ENCODE data around the gene ZNF438. TPM values are rescaled to one million over a fixed set of nuclear protein-coding genes. Genes with fewer than 3 reads are reported as not detected.
"Not testable (repeated sequence)": the region's sequence is repeated elsewhere in the genome, so short reads cannot be mapped to it uniquely, and the experiment has no call there.

Gene ZNF438
- total RNA-seq, 1 donor from 2014 or later: 6.8 TPM

GRCh38 chr10:31051703-31052102, 20.0 kb upstream of the ZNF438 start:
- no peak overlapping the region for H3K27ac ChIP-seq (ENCODE audit: low read depth, low read length)
- H3K9me3 ChIP-seq (ENCODE audit: control insufficient read depth in 3 of 3, low read length in 3 of 3): no peaks in the 10 kb centered on the region
- no peaks in the 10 kb centered on the region for H3K36me3 ChIP-seq (ENCODE audit: control insufficient read depth in 3 of 3, insufficient read depth in 3 of 3, low read length in 3 of 3)
- H3K4me3 ChIP-seq (ENCODE audit: low read length in 3 of 3): no peak overlapping the region
- H3K9ac ChIP-seq (ENCODE audit: low read depth in 1 of 3, low read length in 3 of 3): no peak overlapping the region
- no peaks in the 10 kb centered on the region for H3K27me3 ChIP-seq (ENCODE audit: control insufficient read depth in 3 of 3, insufficient read depth in 3 of 3, low read length in 3 of 3)
- no peaks in the 10 kb centered on the region for H3K4me1 ChIP-seq (ENCODE audit: control insufficient read depth in 3 of 3, insufficient read depth in 3 of 3, low read length in 3 of 3)

DNA sequence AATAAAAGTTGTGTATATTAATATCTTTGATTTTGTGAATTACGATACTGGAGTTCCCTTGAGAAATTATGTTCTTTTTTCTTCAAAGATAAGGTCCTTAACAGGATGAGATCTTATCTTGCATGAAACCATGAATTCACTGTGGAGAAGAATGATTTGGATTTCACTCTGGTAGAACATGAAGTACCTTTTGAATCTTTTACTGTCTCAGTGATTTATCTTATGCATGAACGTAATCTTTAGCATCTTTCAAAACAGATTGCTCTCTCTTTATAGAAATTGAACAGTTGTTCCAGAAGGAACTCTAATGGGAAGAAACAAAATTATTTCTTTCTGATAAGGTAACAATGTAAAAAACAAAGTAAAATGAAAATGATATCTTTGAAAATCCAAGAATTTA, 11.0 kb upstream of the ZNF438 start:
- Histone ChIP-seq H3K4me3 (ENCODE audit: low read length in 3 of 3) (no peak overlapping the region), H3K27me3 (ENCODE audit: control insufficient read depth in 3 of 3, insufficient read depth in 3 of 3, low read length in 3 of 3) (no peaks in the 10 kb centered on the region), H3K36me3 (ENCODE audit: control insufficient read depth in 3 of 3, insufficient read depth in 3 of 3, low read length in 3 of 3) (no peaks in the 10 kb centered on the region), H3K4me1 (ENCODE audit: control insufficient read depth in 3 of 3, insufficient read depth in 3 of 3, low read length in 3 of 3) (no peaks in the 10 kb centered on the region), H3K27ac (ENCODE audit: low read depth, low read length) (no peak overlapping the region), H3K9ac (ENCODE audit: low read depth in 1 of 3, low read length in 3 of 3) (no peak overlapping the region), H3K9me3 (ENCODE audit: control insufficient read depth in 3 of 3, low read length in 3 of 3) (no peaks in the 10 kb centered on the region)

GRCh38 chr10:31041011-31041410, 9.3 kb upstream of the ZNF438 start:
- no peaks in the 10 kb centered on the region for H3K9me3 ChIP-seq (ENCODE audit: control insufficient read depth in 3 of 3, low read length in 3 of 3)
- no peaks in the 10 kb centered on the region for H3K27me3 ChIP-seq (ENCODE audit: control insufficient read depth in 3 of 3, insufficient read depth in 3 of 3, low read length in 3 of 3)
- no peak overlapping the region for H3K4me3 ChIP-seq (ENCODE audit: low read length in 3 of 3)
- no peak overlapping the region for H3K27ac ChIP-seq (ENCODE audit: low read depth, low read length)
- H3K36me3 ChIP-seq (ENCODE audit: control insufficient read depth in 3 of 3, insufficient read depth in 3 of 3, low read length in 3 of 3): no peaks in the 10 kb centered on the region
- no peak overlapping the region for H3K9ac ChIP-seq (ENCODE audit: low read depth in 1 of 3, low read length in 3 of 3)
- H3K4me1 ChIP-seq (ENCODE audit: control insufficient read depth in 3 of 3, insufficient read depth in 3 of 3, low read length in 3 of 3): no peaks in the 10 kb centered on the region

DNA sequence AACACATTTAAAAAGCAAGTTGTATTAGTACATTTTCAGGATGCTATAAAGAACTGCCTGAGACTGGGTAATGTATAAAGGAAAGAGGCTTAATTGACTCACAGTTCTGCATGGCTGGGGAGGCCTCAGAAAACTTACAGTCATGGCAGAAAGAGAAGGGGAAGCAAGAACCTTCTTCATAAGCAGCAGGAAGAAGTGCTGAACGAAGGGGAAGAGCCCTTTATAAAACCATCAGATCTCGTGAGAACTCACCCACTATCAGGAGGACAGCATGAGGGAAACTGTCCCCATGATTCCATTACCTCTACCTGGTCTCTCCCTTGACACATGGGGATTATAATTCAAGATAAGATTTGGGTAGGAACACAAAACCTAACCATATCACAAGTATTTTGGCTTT, 7.3 kb upstream of the ZNF438 start:
- not testable (repeated sequence) for H3K36me3 ChIP-seq (ENCODE audit: control insufficient read depth in 3 of 3, insufficient read depth in 3 of 3, low read length in 3 of 3); H3K4me1 ChIP-seq (ENCODE audit: control insufficient read depth in 3 of 3, insufficient read depth in 3 of 3, low read length in 3 of 3); H3K27me3 ChIP-seq (ENCODE audit: control insufficient read depth in 3 of 3, insufficient read depth in 3 of 3, low read length in 3 of 3); H3K27ac ChIP-seq (ENCODE audit: low read depth, low read length); H3K9me3 ChIP-seq (ENCODE audit: control insufficient read depth in 3 of 3, low read length in 3 of 3); H3K4me3 ChIP-seq (ENCODE audit: low read length in 3 of 3); H3K9ac ChIP-seq (ENCODE audit: low read depth in 1 of 3, low read length in 3 of 3)

DNA sequence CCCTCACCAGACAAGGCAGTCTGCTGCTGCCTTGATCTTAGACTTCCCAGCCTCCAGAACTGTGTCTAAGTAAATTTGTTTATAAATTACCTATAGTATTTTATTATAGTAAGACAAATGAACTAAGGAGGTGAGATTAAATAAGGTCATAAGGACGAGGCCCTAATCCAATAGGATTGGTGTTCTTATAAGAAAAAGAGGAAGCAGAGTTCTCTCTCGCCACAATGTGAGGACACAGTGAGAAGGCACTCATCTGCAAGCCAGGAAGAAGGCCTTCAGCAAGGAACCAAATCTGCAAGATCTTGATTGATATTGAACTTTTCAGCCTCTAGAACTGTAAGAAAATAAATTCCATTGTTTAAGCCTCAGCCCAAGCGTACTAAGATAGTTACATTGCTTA, 6.1 kb upstream of the ZNF438 start:
- H3K36me3 ChIP-seq (ENCODE audit: control insufficient read depth in 3 of 3, insufficient read depth in 3 of 3, low read length in 3 of 3): no peaks in the 10 kb centered on the region
- no peak overlapping the region for H3K9ac ChIP-seq (ENCODE audit: low read depth in 1 of 3, low read length in 3 of 3)
- H3K9me3 ChIP-seq (ENCODE audit: control insufficient read depth in 3 of 3, low read length in 3 of 3): no peaks in the 10 kb centered on the region
- H3K27me3 ChIP-seq (ENCODE audit: control insufficient read depth in 3 of 3, insufficient read depth in 3 of 3, low read length in 3 of 3): no peaks in the 10 kb centered on the region
- H3K27ac ChIP-seq (ENCODE audit: low read depth, low read length): no peak overlapping the region
- no peak overlapping the region for H3K4me3 ChIP-seq (ENCODE audit: low read length in 3 of 3)
- peaks cover 0 to 8% (median 5%) of the 10 kb centered on the region in 3 donors for H3K4me1 ChIP-seq (ENCODE audit: control insufficient read depth in 3 of 3, insufficient read depth in 3 of 3, low read length in 3 of 3)

DNA sequence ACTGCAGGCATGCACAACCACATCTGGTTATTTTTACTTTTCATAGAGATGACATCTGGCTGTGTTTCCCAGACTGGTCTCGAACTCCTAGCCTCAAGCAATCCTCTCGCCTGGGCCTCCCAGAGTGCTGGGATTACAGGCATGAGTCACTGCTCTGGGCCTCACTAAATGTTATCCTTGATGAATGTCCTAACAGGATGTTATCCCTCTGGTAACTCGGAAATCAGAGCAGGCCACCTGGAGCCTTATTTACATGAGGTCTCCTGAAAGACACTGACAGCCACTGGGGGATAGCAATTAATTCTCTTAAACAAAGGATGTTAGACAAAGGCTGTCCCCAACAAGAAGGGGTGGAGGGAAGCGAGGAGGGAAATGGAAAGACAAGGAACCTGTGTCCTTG, 4.5 kb upstream of the ZNF438 start:
- H3K9me3 ChIP-seq (ENCODE audit: control insufficient read depth in 3 of 3, low read length in 3 of 3): no peaks in the 10 kb centered on the region
- no peak overlapping the region for H3K4me3 ChIP-seq (ENCODE audit: low read length in 3 of 3)
- H3K27me3 ChIP-seq (ENCODE audit: control insufficient read depth in 3 of 3, insufficient read depth in 3 of 3, low read length in 3 of 3): no peaks in the 10 kb centered on the region
- H3K27ac ChIP-seq (ENCODE audit: low read depth, low read length): no peak overlapping the region
- no peak overlapping the region for H3K9ac ChIP-seq (ENCODE audit: low read depth in 1 of 3, low read length in 3 of 3)
- H3K36me3 ChIP-seq (ENCODE audit: control insufficient read depth in 3 of 3, insufficient read depth in 3 of 3, low read length in 3 of 3): no peaks in the 10 kb centered on the region
- peaks cover under 1 to 9% (median 8%) of the 10 kb centered on the region in 3 donors for H3K4me1 ChIP-seq (ENCODE audit: control insufficient read depth in 3 of 3, insufficient read depth in 3 of 3, low read length in 3 of 3)

DNA sequence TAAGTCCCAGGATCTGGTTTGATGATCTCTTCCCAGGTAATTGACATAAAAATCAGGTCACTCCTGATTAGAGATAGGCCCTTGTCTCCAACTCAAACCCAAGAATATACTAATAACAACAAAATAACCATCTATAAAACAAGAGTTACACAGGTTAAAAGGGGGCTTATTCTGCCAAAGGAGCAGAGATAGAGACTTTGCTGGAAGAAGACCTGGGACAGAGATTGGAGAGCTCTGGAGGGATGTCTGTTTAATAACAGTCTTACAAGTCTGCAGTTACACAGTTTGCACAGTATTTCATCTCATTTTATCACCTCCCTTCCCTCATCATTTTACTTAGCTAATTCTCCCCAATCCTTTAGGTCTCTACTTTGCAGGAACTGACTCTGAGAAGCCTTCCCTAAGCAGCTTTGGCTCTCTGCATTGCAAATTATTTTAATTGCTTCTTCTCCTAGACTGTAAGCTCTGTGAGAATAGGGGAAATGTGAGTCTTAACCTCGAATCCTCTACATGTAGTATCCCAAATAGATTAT, 3.7 kb upstream of the ZNF438 start:
- Histone ChIP-seq H3K9me3 (ENCODE audit: control insufficient read depth in 3 of 3, low read length in 3 of 3) (no peaks in the 10 kb centered on the region), H3K4me3 (ENCODE audit: low read length in 3 of 3) (no peak overlapping the region), H3K27ac (ENCODE audit: low read depth, low read length) (no peak overlapping the region), H3K4me1 (ENCODE audit: control insufficient read depth in 3 of 3, insufficient read depth in 3 of 3, low read length in 3 of 3) (peaks cover 6 to 17% (median 15%) of the 10 kb centered on the region in 3 donors), H3K36me3 (ENCODE audit: control insufficient read depth in 3 of 3, insufficient read depth in 3 of 3, low read length in 3 of 3) (no peaks in the 10 kb centered on the region), H3K27me3 (ENCODE audit: control insufficient read depth in 3 of 3, insufficient read depth in 3 of 3, low read length in 3 of 3) (no peaks in the 10 kb centered on the region), H3K9ac (ENCODE audit: low read depth in 1 of 3, low read length in 3 of 3) (no peak overlapping the region)

DNA sequence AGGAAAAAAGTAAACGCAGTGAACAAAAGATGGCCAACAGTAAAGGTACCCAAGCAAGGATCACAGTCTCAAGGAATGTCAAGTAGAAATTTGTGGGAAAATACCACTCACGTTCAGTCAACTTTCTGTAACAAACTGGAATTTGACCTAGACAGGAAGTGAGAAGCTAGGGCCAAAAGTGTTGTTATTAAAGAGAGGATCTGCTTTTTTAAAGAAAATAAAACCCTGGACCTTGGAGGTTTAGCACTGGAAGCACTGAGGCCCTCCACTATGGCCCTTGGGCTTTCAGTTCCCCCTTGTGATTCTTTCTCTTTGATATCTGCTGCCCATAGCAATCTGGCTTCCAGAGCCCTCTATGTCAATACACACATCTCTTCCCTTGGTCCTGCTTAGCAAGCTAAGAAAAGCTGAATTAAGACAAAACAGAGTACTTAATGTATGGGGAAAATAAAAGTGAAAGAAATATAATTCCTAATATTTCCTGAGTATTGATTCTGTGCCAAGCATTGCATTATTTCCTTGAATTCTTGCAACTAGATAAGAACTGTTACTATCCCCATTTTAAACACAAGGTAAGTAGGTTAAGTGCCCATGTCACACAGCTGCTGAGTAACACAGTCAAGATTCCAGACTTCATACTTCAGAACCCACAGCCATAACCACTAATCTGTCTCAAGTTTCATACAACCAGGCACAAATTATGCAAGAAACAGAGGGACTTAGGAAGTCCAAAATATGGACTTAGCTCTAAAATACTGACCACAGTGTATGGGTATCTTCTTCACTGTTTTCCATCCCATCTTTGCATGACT, 2.6 kb upstream of the ZNF438 start:
- no peaks in the 10 kb centered on the region for H3K9me3 ChIP-seq (ENCODE audit: control insufficient read depth in 3 of 3, low read length in 3 of 3)
- H3K4me3 ChIP-seq (ENCODE audit: low read length in 3 of 3): no peak overlapping the region
- H3K27me3 ChIP-seq (ENCODE audit: control insufficient read depth in 3 of 3, insufficient read depth in 3 of 3, low read length in 3 of 3): no peaks in the 10 kb centered on the region
- H3K9ac ChIP-seq (ENCODE audit: low read depth in 1 of 3, low read length in 3 of 3): peak overlapping the region in 1 of 3 donors; percentile 22
- H3K36me3 ChIP-seq (ENCODE audit: control insufficient read depth in 3 of 3, insufficient read depth in 3 of 3, low read length in 3 of 3): no peaks in the 10 kb centered on the region
- H3K4me1 ChIP-seq (ENCODE audit: control insufficient read depth in 3 of 3, insufficient read depth in 3 of 3, low read length in 3 of 3): peaks cover 15 to 26% (median 25%) of the 10 kb centered on the region in 3 donors
- H3K27ac ChIP-seq (ENCODE audit: low read depth, low read length): peak overlapping the region; percentile 43

- Histone ChIP-seq H3K4me3 (ENCODE audit: low read length in 3 of 3) (peak overlapping the region in 1 of 3 donors; percentile 2), H3K27me3 (ENCODE audit: control insufficient read depth in 3 of 3, insufficient read depth in 3 of 3, low read length in 3 of 3) (no peaks in the 10 kb centered on the region), H3K4me1 (ENCODE audit: control insufficient read depth in 3 of 3, insufficient read depth in 3 of 3, low read length in 3 of 3) (peaks cover 21 to 36% (median 35%) of the 10 kb centered on the region in 3 donors), H3K36me3 (ENCODE audit: control insufficient read depth in 3 of 3, insufficient read depth in 3 of 3, low read length in 3 of 3) (no peaks in the 10 kb centered on the region), H3K9ac (ENCODE audit: low read depth in 1 of 3, low read length in 3 of 3) (no peak overlapping the region), H3K9me3 (ENCODE audit: control insufficient read depth in 3 of 3, low read length in 3 of 3) (no peaks in the 10 kb centered on the region), H3K27ac (ENCODE audit: low read depth, low read length) (peak overlapping the region; percentile 97)
These were observed 1.5 kb upstream of the ZNF438 start for GRCh38 chr10:31033147-31033546.

DNA sequence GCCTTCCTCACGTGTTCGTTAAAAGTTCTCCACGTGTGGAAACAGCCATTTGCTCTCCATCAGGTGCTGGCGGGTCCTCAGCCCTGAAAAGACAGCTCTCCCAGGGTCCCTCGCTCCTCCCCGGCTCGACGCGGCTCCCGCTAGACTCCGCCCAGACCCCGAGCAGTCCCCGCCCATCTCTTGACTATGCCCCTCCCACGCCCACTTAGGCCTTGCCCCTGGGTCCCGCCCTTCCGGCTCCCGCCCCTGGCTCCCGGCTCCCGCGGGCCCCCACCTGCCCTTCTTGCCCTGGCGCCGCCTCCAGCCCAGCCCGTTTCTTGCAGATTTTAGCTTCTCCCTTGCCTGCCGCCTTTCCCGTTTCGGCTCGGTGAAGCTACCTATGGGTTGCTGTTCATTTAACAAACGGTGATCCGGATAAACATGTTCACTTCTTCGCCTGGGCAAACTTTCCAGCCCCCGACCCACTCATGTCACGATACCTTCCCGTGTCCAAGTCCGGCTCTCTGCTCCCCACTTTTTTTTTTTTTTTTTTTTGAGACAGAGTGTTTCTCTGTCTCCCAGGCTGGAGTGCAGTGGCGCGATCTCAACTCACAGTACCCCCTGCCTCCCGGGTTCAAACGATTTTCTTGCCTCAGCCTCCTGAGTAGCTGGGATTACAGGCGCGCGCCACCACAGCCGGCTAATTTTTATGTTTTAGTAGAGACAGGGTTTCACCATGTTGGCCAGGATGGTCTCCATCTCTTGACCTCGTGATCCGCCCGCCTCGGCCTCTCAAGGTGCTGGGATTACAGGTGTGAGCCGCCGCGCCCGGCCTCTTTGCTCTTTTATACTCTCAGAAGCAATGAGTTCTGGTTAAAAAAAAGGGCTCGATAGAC, 830 bp upstream of the ZNF438 start:
- peak overlapping the region; percentile 97 for H3K27ac ChIP-seq (ENCODE audit: low read depth, low read length)
- H3K36me3 ChIP-seq (ENCODE audit: control insufficient read depth in 3 of 3, insufficient read depth in 3 of 3, low read length in 3 of 3): no peaks in the 10 kb centered on the region
- H3K4me1 ChIP-seq (ENCODE audit: control insufficient read depth in 3 of 3, insufficient read depth in 3 of 3, low read length in 3 of 3): peaks cover 23 to 38% (median 37%) of the 10 kb centered on the region in 3 donors
- H3K9me3 ChIP-seq (ENCODE audit: control insufficient read depth in 3 of 3, low read length in 3 of 3): no peaks in the 10 kb centered on the region
- H3K27me3 ChIP-seq (ENCODE audit: control insufficient read depth in 3 of 3, insufficient read depth in 3 of 3, low read length in 3 of 3): no peaks in the 10 kb centered on the region
- peak overlapping the region; percentile 83 to 92 (median 88) for H3K9ac ChIP-seq (ENCODE audit: low read depth in 1 of 3, low read length in 3 of 3)
- peak overlapping the region; percentile 79 to 89 (median 83) for H3K4me3 ChIP-seq (ENCODE audit: low read length in 3 of 3)

Measured in skeletal muscle tissue (tissue), 4 donors.